DMS 273 (cell line): Measurements from ENCODE around the gene AP3B2.
"Not testable (repeated sequence)": the region's sequence is repeated elsewhere in the genome, so short reads cannot be mapped to it uniquely, and the experiment has no call there.

ENCODE experiments used
- DNase-seq: peaks from one replicate; lab custom pipeline; 2025; ENCODE audit not compliant: unreplicated experiment; lab: John Stamatoyannopoulos, UW

AP3B2 gene

GRCh38 chr15:82709421-82710207, at the start of gene AP3B2:
AP3B2 (minus strand) TSS chr15:82709875; CDS start chr15:82709706, 169 bp downstream.
- DNase-seq, result peak; percentile 90

- DNase-seq, result no peak
Measured at GRCh38 chr15:82751308-82751707, 41.6 kb upstream of the AP3B2 start.

- peak; percentile 56 for DNase-seq
Measured at GRCh38 chr15:82750831-82751180, 41.1 kb upstream of the AP3B2 start.

- peak; percentile 97 for DNase-seq
Measured at GRCh38 chr15:82749951-82750830, 40.5 kb upstream of the AP3B2 start.

GRCh38 chr15:82748315-82748714, 38.6 kb upstream of the AP3B2 start:
- no peak for DNase-seq

- DNase-seq, result no peak
Measured at GRCh38 chr15:82743810-82744209, 34.1 kb upstream of the AP3B2 start.

GRCh38 chr15:82742134-82742533, 32.5 kb upstream of the AP3B2 start:
- DNase-seq, result peak; percentile 21

- no peak for DNase-seq
Measured at GRCh38 chr15:82739086-82739485, 29.4 kb upstream of the AP3B2 start.

- no peak for DNase-seq
Measured at GRCh38 chr15:82737975-82738374, 28.3 kb upstream of the AP3B2 start.

- DNase-seq, result no peak
Measured at GRCh38 chr15:82731527-82731926, 21.9 kb upstream of the AP3B2 start.

- no peak for DNase-seq
Measured at GRCh38 chr15:82730022-82730530, 20.4 kb upstream of the AP3B2 start.

- DNase-seq, result no peak
Measured at GRCh38 chr15:82726816-82727215, 17.1 kb upstream of the AP3B2 start.

GRCh38 chr15:82715003-82715402, 5.3 kb upstream of the AP3B2 start:
- DNase-seq, result no peak

- DNase-seq, result no peak
Measured at GRCh38 chr15:82714016-82714415, 4.3 kb upstream of the AP3B2 start.

GRCh38 chr15:82712036-82712435, 2.4 kb upstream of the AP3B2 start:
- DNase-seq, result no peak

GRCh38 chr15:82710926-82711490, 1.3 kb upstream of the AP3B2 start:
- no peak for DNase-seq

GRCh38 chr15:82710208-82710555, 507 bp upstream of the AP3B2 start:
- DNase-seq, result no peak

- DNase-seq, result peak; percentile 58
Measured at GRCh38 chr15:82709081-82709420, 624 bp downstream of the AP3B2 start.

- not testable (repeated sequence) for DNase-seq
Measured at GRCh38 chr15:82705856-82706255, 3.8 kb downstream of the AP3B2 start.

GRCh38 chr15:82699726-82700125, 9.9 kb downstream of the AP3B2 start:
- DNase-seq, result peak; percentile 33

GRCh38 chr15:82698711-82699345, 10.8 kb downstream of the AP3B2 start:
- DNase-seq, result no peak
